Memory B cell (primary cell): ENCODE data around the gene LRP1-AS.

Source experiments
- ATAC-seq: fragments of 150-1000 bp; cut with Tn5 transposase; 2 replicates; pipeline ENCODE4 v1.10.0; 2021; ENCODE audit warnings: low read depth, mild to moderate bottlenecking, moderate library complexity
- DNase-seq, 2 donors: peaks; one replicate each; pipeline ENCODE4 v3.0.0; 2022; ENCODE audit warnings: low spot score in 2 of 2
- H3K27ac Mint-ChIP-seq: one replicate; pipeline ENCODE4 v1.8.0; 2022; ENCODE audit warnings: mild to moderate bottlenecking, moderate library complexity, mixed read lengths
- H3K27me3 Mint-ChIP-seq: one replicate; pipeline ENCODE4 v1.8.0; 2022; ENCODE audit warnings: mixed read lengths
- H3K36me3 Mint-ChIP-seq: one replicate; pipeline ENCODE4 v1.8.0; 2022; ENCODE audit warnings: mild to moderate bottlenecking, mixed read lengths
- H3K4me1 Mint-ChIP-seq: one replicate; pipeline ENCODE4 v1.8.0; 2022; ENCODE audit warnings: mixed read lengths
- H3K4me3 Mint-ChIP-seq: one replicate; pipeline ENCODE4 v1.8.0; 2022; ENCODE audit warnings: mild to moderate bottlenecking, moderate library complexity, mixed read lengths
- H3K9me3 Mint-ChIP-seq: one replicate; pipeline ENCODE4 v1.8.0; 2022; ENCODE audit warnings: mixed read lengths

The LRP1-AS gene

DNA sequence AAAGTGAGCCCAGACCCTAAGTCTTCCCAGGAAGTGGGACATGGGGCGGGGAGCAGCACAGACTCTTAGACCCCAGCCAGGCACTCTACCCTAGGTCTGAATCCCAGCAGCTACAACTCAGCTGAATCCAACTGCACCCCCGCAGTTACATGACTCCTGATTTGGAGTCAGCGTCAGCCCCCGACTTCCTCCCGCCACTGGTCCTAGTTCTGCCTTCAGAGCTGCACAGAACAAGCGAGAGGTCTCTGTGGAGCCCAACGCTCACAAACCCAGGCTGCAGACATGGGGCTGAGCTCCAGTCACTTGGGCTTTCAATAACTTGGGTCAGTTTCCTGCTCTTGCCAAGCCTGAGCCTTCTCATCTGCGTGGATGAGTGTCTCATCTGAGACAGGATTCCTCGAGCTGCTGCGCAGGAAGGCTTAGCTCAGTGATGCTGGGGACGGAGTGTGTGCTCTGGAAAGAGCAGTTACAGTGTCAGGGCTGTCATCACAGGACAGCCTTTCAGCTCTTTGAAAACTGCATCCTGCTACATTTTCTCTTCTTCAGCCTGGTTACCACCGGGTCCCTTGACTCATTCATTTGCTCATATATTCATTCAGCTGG lies 38.6 kb upstream of the LRP1-AS start:
- ATAC-seq (no peak), DNase-seq (no peak)
- H3K27ac Mint-ChIP-seq: no peak overlapping the region
- peaks cover 3% of the 10 kb centered on the region for H3K27me3 Mint-ChIP-seq
- peaks cover 8% of the 10 kb centered on the region for H3K4me1 Mint-ChIP-seq
- no peaks in the 10 kb centered on the region for H3K36me3 Mint-ChIP-seq
- H3K9me3 Mint-ChIP-seq: no peaks in the 10 kb centered on the region
- no peak overlapping the region for H3K4me3 Mint-ChIP-seq

DNA sequence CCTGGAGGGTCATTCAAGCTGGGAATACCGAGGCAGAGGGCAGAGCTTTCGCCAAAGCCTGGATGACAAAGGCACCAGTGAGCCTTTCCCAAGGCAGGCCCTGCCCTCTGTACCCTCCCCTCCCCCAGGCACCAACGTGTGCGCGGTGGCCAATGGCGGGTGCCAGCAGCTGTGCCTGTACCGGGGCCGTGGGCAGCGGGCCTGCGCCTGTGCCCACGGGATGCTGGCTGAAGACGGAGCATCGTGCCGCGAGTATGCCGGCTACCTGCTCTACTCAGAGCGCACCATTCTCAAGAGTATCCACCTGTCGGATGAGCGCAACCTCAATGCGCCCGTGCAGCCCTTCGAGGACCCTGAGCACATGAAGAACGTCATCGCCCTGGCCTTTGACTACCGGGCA lies 38.0 kb upstream of the LRP1-AS start:
- H3K9me3 Mint-ChIP-seq: no peaks in the 10 kb centered on the region
- ATAC-seq (no peak), DNase-seq (no peak)
- H3K27me3 Mint-ChIP-seq: peaks cover 3% of the 10 kb centered on the region
- H3K4me1 Mint-ChIP-seq: peaks cover 8% of the 10 kb centered on the region
- H3K27ac Mint-ChIP-seq: no peak overlapping the region
- H3K4me3 Mint-ChIP-seq: no peak overlapping the region
- no peaks in the 10 kb centered on the region for H3K36me3 Mint-ChIP-seq

DNA sequence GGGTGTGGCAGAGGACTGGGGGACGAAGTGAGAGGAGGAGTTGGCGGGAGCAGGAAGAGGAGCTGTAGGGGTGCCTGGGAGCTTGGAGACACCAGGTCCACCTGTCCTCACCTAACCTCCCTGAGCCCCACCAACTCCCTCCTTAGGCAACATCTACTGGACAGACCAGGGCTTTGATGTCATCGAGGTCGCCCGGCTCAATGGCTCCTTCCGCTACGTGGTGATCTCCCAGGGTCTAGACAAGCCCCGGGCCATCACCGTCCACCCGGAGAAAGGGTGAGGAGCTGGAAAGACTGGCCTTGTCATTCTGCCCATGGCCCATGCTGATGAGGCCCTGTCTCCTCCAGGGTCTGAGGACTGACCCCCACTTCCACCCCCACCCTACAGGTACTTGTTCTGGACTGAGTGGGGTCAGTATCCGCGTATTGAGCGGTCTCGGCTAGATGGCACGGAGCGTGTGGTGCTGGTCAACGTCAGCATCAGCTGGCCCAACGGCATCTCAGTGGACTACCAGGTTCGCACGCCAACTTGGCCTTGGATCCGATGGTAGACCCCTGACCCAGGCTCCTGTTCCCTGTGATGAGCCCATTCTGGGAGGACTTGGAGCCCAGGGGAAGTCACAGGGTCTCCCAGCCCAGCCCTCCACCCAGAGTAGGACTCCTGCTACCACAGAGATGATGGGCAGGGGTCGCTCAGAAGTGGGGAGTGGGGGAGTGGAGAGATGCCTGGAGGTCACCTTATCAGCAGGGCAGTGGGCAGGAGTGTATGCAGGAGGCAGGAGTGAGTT lies 36.7 kb upstream of the LRP1-AS start:
- H3K27ac Mint-ChIP-seq: no peak overlapping the region
- no peak overlapping the region for H3K4me3 Mint-ChIP-seq
- no peak for DNase-seq
- ATAC-seq: no peak
- peaks cover 5% of the 10 kb centered on the region for H3K27me3 Mint-ChIP-seq
- peaks cover 8% of the 10 kb centered on the region for H3K4me1 Mint-ChIP-seq
- H3K9me3 Mint-ChIP-seq: no peaks in the 10 kb centered on the region
- no peaks in the 10 kb centered on the region for H3K36me3 Mint-ChIP-seq

DNA sequence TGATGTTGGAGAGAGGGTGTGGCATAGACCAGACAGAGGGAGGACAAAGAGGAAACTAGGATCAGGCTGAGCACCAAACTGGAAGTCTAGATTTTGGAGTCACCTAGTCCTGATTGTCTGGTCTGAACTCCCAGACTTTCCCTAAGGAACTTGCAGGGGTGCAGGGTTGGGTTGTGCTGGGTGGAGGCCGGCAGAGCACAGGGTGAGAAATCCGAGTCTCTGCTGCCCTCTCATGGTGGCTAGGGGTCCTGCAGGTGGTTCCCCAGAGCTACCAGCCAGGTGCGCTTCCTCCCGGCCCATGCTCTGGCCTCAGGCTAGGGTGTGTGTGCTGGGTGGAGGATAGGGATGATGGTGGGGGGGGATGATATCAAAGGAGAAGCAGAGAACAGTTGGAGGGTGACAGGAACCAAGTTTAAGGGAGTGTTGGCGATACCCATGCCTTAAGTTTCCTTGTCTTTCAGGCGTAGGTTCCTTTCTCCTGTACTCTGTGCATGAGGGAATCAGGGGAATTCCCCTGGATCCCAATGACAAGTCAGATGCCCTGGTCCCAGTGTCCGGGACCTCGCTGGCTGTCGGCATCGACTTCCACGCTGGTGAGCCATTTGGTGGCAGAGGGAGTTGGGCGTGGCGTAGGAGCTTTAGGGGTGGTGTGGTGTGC lies 35.6 kb upstream of the LRP1-AS start:
- Mint-ChIP-seq H3K9me3 (no peaks in the 10 kb centered on the region), H3K27me3 (peaks cover 8% of the 10 kb centered on the region), H3K4me3 (no peak overlapping the region), H3K27ac (no peak overlapping the region), H3K36me3 (no peaks in the 10 kb centered on the region), H3K4me1 (peaks cover 8% of the 10 kb centered on the region)
- ATAC-seq (peak; percentile 99), DNase-seq (peak; percentile 86 to 95)

DNA sequence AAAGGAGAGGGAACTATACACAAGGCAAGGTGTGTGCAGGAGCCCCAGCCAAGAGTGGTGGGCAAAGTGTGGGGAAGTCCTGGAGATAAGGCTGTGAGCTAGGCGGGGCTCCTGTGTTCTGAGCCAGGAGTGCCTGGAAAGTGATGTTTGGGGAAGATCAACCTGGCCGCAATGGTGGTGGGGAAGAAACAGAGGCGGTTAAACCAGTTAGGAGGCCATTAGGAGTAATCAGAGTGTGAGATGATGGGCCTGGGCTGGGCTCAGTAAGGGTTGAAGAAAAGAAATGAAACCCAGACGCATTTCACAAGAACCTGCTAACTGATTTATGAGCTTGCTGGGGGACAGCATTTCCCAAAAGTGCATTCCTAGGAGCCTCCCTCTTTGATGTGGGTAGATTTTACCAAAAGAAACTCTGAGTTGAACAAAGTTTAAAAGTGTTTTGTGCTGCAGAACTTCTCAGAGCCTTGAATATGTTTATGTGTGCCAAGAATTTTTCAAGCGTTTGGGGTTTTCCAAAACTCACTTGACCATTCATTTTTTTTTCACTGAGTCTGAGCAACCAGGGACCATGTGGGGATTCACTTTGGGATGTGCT lies 34.2 kb upstream of the LRP1-AS start:
- Mint-ChIP-seq H3K4me1 (peaks cover 8% of the 10 kb centered on the region), H3K27ac (no peak overlapping the region), H3K4me3 (no peak overlapping the region), H3K36me3 (no peaks in the 10 kb centered on the region), H3K27me3 (peaks cover 9% of the 10 kb centered on the region), H3K9me3 (no peaks in the 10 kb centered on the region)
- ATAC-seq (no peak), DNase-seq (no peak)

DNA sequence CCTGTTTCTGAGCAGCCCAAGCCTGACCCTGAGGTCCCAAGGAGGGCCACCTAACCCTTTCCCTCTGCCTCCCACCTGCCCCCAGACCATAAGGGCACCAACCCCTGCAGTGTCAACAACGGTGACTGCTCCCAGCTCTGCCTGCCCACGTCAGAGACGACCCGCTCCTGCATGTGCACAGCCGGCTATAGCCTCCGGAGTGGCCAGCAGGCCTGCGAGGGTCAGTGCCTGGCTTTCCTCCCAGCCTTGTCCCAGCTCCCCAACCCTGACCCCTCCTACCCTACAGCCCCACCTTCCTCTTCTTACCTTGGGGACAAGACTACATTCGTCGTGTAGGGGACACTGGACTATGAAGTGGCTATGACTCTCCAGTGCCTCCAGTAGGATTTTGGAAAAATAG lies 33.7 kb upstream of the LRP1-AS start:
- Mint-ChIP-seq H3K9me3 (no peaks in the 10 kb centered on the region), H3K27me3 (peaks cover 9% of the 10 kb centered on the region), H3K4me1 (peaks cover 8% of the 10 kb centered on the region), H3K27ac (no peak overlapping the region), H3K4me3 (no peak overlapping the region), H3K36me3 (no peaks in the 10 kb centered on the region)
- ATAC-seq (no peak), DNase-seq (no peak)

DNA sequence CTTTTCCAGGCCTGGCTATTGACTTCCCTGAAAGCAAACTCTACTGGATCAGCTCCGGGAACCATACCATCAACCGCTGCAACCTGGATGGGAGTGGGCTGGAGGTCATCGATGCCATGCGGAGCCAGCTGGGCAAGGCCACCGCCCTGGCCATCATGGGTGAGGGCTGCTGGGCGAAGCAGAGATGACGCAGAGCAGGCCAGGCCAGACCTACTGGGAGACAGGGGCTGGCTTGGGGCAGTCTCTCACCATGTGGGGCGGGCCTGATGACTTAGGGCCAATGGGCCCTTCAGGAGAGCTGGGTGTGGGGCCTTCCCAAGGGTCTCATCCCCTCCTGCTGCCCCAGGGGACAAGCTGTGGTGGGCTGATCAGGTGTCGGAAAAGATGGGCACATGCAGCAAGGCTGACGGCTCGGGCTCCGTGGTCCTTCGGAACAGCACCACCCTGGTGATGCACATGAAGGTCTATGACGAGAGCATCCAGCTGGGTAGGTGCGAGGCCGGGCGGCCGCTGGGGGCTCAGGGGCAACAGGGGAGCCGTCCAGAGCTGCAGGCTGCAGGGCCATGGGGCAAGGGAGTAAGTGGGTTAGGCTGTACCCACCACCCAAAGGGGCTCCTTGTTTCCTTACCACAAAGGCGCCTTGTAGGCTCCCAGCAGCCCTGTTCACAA lies 33.0 kb upstream of the LRP1-AS start:
- ATAC-seq (no peak), DNase-seq (no peak)
- H3K4me1 Mint-ChIP-seq: peaks cover 8% of the 10 kb centered on the region
- H3K27me3 Mint-ChIP-seq: peaks cover 10% of the 10 kb centered on the region
- no peak overlapping the region for H3K4me3 Mint-ChIP-seq
- H3K36me3 Mint-ChIP-seq: no peaks in the 10 kb centered on the region
- no peak overlapping the region for H3K27ac Mint-ChIP-seq
- H3K9me3 Mint-ChIP-seq: no peaks in the 10 kb centered on the region

DNA sequence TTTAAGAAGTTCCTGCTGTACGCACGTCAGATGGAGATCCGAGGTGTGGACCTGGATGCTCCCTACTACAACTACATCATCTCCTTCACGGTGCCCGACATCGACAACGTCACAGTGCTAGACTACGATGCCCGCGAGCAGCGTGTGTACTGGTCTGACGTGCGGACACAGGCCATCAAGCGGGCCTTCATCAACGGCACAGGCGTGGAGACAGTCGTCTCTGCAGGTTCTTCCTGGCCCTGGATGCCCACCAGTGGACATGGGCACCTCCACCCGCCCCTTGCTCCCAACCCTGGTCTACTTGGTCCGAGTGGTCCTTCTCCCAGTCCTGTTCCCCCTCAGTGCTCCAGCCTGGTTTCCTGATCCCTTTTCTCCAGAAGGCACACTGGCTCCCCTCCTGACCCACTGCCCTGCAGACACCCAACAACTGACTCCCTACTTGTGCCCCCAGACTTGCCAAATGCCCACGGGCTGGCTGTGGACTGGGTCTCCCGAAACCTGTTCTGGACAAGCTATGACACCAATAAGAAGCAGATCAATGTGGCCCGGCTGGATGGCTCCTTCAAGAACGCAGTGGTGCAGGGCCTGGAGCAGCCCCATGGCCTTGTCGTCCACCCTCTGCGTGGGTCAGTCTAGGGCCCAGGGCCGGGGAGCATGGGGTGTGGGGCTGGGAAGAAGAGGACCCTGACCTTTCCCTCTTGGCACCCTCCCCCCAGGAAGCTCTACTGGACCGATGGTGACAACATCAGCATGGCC lies 32.1 kb upstream of the LRP1-AS start:
- no peaks in the 10 kb centered on the region for H3K9me3 Mint-ChIP-seq
- H3K27me3 Mint-ChIP-seq: peaks cover 10% of the 10 kb centered on the region
- peaks cover 8% of the 10 kb centered on the region for H3K4me1 Mint-ChIP-seq
- no peak for ATAC-seq
- no peaks in the 10 kb centered on the region for H3K36me3 Mint-ChIP-seq
- H3K27ac Mint-ChIP-seq: no peak overlapping the region
- H3K4me3 Mint-ChIP-seq: no peak overlapping the region
- no peak for DNase-seq

DNA sequence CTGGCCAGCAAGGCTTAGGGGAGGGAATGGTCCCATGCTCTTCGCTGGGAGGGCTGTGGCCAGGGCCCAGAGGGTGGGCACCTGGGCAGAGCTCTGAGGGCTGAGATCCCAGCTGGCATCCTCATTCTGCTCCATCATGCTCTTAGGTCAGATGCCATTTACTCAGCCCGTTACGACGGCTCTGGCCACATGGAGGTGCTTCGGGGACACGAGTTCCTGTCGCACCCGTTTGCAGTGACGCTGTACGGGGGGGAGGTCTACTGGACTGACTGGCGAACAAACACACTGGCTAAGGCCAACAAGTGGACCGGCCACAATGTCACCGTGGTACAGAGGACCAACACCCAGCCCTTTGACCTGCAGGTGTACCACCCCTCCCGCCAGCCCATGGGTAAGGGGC lies 30.8 kb upstream of the LRP1-AS start:
- Mint-ChIP-seq H3K27ac (no peak overlapping the region), H3K4me3 (no peak overlapping the region), H3K9me3 (no peaks in the 10 kb centered on the region), H3K4me1 (peaks cover 7% of the 10 kb centered on the region), H3K36me3 (no peaks in the 10 kb centered on the region), H3K27me3 (peaks cover 10% of the 10 kb centered on the region)
- DNase-seq (no peak), ATAC-seq (no peak)

DNA sequence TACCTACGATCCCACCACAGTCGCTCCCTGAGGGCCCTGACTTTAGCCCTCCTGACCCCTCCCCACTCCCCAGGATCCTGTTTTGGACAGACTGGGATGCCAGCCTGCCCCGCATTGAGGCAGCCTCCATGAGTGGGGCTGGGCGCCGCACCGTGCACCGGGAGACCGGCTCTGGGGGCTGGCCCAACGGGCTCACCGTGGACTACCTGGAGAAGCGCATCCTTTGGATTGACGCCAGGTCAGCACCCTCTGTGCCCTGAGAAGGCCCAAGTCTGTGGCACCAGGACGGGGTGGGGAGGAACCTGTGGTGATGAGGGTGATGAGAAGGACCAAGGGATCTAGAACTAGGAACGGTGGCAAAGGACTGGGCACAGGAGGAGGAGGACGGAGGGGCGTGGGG lies 29.9 kb upstream of the LRP1-AS start:
- no peak overlapping the region for H3K27ac Mint-ChIP-seq
- DNase-seq (no peak), ATAC-seq (no peak)
- no peaks in the 10 kb centered on the region for H3K9me3 Mint-ChIP-seq
- H3K4me1 Mint-ChIP-seq: no peaks in the 10 kb centered on the region
- peaks cover 10% of the 10 kb centered on the region for H3K27me3 Mint-ChIP-seq
- no peaks in the 10 kb centered on the region for H3K36me3 Mint-ChIP-seq
- H3K4me3 Mint-ChIP-seq: no peak overlapping the region

DNA sequence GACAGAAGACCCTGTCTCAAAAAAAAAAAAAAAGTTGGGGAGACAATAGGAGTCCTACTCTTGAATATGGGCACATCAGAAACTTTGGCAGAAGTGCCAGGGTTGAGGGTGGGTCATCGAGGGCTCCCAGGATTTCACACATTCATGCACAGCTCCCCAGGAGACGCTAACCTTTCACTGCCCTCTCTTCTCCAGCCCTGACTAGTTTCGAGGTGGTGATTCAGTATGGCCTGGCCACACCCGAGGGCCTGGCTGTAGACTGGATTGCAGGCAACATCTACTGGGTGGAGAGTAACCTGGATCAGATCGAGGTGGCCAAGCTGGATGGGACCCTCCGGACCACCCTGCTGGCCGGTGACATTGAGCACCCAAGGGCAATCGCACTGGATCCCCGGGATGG lies 29.4 kb upstream of the LRP1-AS start:
- Mint-ChIP-seq H3K9me3 (no peaks in the 10 kb centered on the region), H3K4me1 (no peaks in the 10 kb centered on the region), H3K4me3 (no peak overlapping the region), H3K27me3 (peaks cover 10% of the 10 kb centered on the region), H3K27ac (no peak overlapping the region), H3K36me3 (no peaks in the 10 kb centered on the region)
- ATAC-seq (no peak), DNase-seq (no peak)

DNA sequence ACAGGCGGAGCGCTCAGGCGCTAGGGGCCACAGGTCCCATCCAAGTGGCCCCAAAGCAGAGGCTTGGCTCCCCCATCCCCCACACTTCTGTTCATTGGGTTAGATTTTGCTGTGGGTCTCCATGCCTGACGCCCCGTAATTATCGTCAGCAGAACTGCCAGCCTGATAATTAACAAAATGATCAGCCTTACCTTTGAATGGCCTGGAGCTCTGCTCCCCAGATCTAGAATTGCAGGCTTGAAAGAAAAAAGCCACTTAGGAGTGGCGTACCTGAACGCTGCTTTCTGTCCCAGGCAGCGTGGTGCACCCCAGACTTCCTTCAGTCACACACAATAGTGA lies 28.7 kb upstream of the LRP1-AS start:
- H3K9me3 Mint-ChIP-seq: no peaks in the 10 kb centered on the region
- H3K4me3 Mint-ChIP-seq: no peak overlapping the region
- H3K27me3 Mint-ChIP-seq: peaks cover 10% of the 10 kb centered on the region
- H3K27ac Mint-ChIP-seq: no peak overlapping the region
- H3K36me3 Mint-ChIP-seq: no peaks in the 10 kb centered on the region
- DNase-seq (no peak), ATAC-seq (no peak)
- no peaks in the 10 kb centered on the region for H3K4me1 Mint-ChIP-seq

DNA sequence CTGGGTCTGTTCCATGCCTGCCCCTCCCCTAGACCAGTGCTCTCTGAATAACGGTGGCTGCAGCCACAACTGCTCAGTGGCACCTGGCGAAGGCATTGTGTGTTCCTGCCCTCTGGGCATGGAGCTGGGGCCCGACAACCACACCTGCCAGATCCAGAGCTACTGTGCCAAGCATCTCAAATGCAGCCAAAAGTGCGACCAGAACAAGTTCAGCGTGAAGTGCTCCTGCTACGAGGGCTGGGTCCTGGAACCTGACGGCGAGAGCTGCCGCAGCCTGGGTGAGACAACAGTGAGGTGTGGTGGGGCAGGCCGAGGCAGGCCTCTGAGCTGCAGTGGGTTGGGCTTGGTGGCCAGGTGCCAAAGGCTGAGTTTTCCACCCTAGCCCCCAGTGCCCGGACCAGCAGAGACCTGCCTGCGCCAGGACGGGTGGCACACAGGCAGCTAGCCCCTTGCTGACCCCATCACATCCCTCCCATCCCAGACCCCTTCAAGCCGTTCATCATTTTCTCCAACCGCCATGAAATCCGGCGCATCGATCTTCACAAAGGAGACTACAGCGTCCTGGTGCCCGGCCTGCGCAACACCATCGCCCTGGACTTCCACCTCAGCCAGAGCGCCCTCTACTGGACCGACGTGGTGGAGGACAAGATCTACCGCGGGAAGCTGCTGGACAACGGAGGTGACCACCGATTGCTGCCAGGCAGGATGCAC lies 28.2 kb upstream of the LRP1-AS start:
- no peak overlapping the region for H3K27ac Mint-ChIP-seq
- H3K9me3 Mint-ChIP-seq: no peaks in the 10 kb centered on the region
- DNase-seq (no peak), ATAC-seq (no peak)
- H3K27me3 Mint-ChIP-seq: peaks cover 10% of the 10 kb centered on the region
- no peak overlapping the region for H3K4me3 Mint-ChIP-seq
- no peaks in the 10 kb centered on the region for H3K36me3 Mint-ChIP-seq
- no peaks in the 10 kb centered on the region for H3K4me1 Mint-ChIP-seq
